Measurements from ENCODE around the gene CHCHD6.
A peak's percentile ranks its signal among the peaks of the same experiment; 100 is the strongest.

DNA sequence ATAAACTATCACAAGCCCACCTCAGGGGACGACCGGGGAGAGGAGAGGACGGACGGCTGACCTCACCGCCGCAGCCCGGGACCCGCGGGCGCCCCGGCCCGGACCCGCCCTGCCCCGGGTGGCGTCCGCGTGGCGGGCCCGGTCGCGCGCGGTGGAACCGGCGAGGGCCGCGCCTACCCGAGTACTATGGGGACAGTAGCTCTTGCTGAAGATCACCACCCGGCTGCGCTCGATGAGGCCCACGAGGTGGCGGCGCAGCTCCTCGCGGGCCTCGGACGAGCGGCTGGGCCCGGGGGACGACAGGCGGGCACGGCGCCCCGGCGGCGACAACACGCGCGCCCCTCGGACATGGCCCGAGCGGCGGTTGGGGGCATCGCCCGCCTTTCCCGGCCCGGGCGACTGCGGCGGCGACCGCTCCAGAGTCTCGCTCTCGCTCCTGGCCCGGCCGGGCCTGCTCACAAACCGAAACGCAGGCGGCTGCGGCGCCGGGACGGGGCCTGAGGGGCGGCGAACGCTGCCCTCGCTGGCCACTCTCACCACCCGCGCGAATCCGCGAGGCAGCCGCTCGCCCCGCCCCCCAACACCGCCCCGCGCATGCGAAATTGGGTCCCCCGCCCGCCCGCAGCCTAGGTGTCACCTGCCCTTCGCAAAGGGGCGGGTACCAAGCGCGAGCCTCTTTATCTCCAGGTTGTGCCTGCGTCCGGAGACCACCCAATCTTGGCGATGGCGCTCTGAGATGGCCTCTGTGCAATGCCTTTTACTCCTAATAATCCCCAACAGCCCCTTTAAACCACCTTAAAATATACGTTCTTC is 49.3 kb upstream of the CHCHD6 start, which contains the start of gene TXNRD3:
- TF ChIP-seq, protein P1, sequence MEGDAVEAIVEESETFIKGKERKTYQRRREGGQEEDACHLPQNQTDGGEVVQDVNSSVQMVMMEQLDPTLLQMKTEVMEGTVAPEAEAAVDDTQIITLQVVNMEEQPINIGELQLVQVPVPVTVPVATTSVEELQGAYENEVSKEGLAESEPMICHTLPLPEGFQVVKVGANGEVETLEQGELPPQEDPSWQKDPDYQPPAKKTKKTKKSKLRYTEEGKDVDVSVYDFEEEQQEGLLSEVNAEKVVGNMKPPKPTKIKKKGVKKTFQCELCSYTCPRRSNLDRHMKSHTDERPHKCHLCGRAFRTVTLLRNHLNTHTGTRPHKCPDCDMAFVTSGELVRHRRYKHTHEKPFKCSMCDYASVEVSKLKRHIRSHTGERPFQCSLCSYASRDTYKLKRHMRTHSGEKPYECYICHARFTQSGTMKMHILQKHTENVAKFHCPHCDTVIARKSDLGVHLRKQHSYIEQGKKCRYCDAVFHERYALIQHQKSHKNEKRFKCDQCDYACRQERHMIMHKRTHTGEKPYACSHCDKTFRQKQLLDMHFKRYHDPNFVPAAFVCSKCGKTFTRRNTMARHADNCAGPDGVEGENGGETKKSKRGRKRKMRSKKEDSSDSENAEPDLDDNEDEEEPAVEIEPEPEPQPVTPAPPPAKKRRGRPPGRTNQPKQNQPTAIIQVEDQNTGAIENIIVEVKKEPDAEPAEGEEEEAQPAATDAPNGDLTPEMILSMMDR (IDR thresholded peaks at IDR 0.05): peak; percentile 23
- TF ChIP-seq ZFX (IDR thresholded peaks at IDR 0.05; ENCODE audit: borderline replicate concordance): no peak
